HepG2 (cell line): ENCODE measurements around the gene ABCC8. TPM values are rescaled to one million over a fixed set of nuclear protein-coding genes. Genes with fewer than 3 reads are reported as not detected.

Experiments
- ETV5 ChIP-seq: IDR thresholded peaks from 2 replicates; pipeline ENCODE4 v1.6.1; 2018; ENCODE audit warnings: missing biosample characterization, missing genetic modification reagents, inconsistent platforms, borderline replicate concordance
- FOXP1 ChIP-seq, 2 experiments: fragments of 450-650 bp in 1 of 2; IDR thresholded peaks; 2 replicates each; pipeline ENCODE4 v1.6.1; 2017 to 2018; ENCODE audit warnings: antibody characterized with exemption in 1 of 2
- GABPA ChIP-seq, 2 experiments: IDR thresholded peaks; 2 replicates each; pipeline ENCODE4 v1.6.1; 2011 to 2016; ENCODE audit warnings: low read depth in 2 of 2, low read length in 1 of 2, missing biosample characterization in 1 of 2, missing genetic modification characterization in 1 of 2
- HCFC1 ChIP-seq: fragments of 150-350 bp; IDR thresholded peaks from 2 replicates; pipeline ENCODE4 v1.6.1; 2014; ENCODE audit warnings: low read depth, low read length
- NFKBIZ ChIP-seq: IDR thresholded peaks from 2 replicates; pipeline ENCODE4 v1.6.1; 2018; ENCODE audit warnings: missing genetic modification reagents, missing compliant biosample characterization
- REPIN1 ChIP-seq: sonication (generic); formaldehyde crosslinking; IDR thresholded peaks from 2 replicates; pipeline ENCODE4 v1.8.0; 2022; ENCODE audit warnings: missing genetic modification reagents, low read depth, mild to moderate bottlenecking, borderline replicate concordance
- RXRA ChIP-seq: sonication (generic); formaldehyde crosslinking; IDR thresholded peaks from 2 replicates; pipeline ENCODE4 v1.5.1; 2020; ENCODE audit warnings: missing genetic modification reagents
- SKI ChIP-seq: fragments of 450-650 bp; IDR thresholded peaks from one replicate; pipeline ENCODE4 v1.6.1; 2018; ENCODE audit warnings: mild to moderate bottlenecking; ENCODE audit not compliant: partially characterized antibody
- TBL1XR1 ChIP-seq: fragments of 150-350 bp; IDR thresholded peaks from 2 replicates; pipeline ENCODE4 v1.6.1; 2014; ENCODE audit warnings: borderline replicate concordance, low read length; ENCODE audit not compliant: partially characterized antibody
- ZNF180 ChIP-seq: sonication (generic); formaldehyde crosslinking; IDR thresholded peaks from 2 replicates; pipeline ENCODE4 v1.4.0; 2020; ENCODE audit warnings: low read depth, missing genetic modification reagents, borderline replicate concordance
- ZNF292 ChIP-seq: sonication (generic); formaldehyde crosslinking; IDR thresholded peaks from 2 replicates; pipeline ENCODE4 v1.8.1; 2022; ENCODE audit warnings: mild to moderate bottlenecking, low read depth, missing genetic modification reagents, borderline replicate concordance
- ZNF446 ChIP-seq: sonication (generic); formaldehyde crosslinking; IDR thresholded peaks from 2 replicates; pipeline ENCODE4 v1.5.0; 2020; ENCODE audit warnings: mild to moderate bottlenecking, missing genetic modification reagents
- ZNF724P ChIP-seq: sonication (generic); formaldehyde crosslinking; IDR thresholded peaks from 2 replicates; pipeline ENCODE4 v1.8.0; 2022; ENCODE audit warnings: missing genetic modification reagents, borderline replicate concordance
- polyA plus RNA-seq, 8 experiments: library from polyadenylated mRNA; depleted of rRNA in 3 of 8; stranded (reverse) in 7 of 8; unstranded in 1 of 8; fragments of >200 nt; fragmentation: Illumina TruSeq in 4 of 8; extraction: Trizol in 4 of 8; gene quantifications; 2 replicates each; pipeline versions ENCODE4 v1.2.1 to v1.2.3, GENCODE V29; 2011 to 2016; ENCODE audit warnings: low read depth in 4 of 8, missing spikeins in 1 of 8, mixed read lengths in 1 of 8; ENCODE audit not compliant: insufficient read depth in 1 of 8
- total RNA-seq, 5 experiments: library from RNA; depleted of rRNA; stranded (reverse); fragments of >200 nt; fragmentation: Illumina TruSeq; extraction: Trizol; gene quantifications; 2 replicates each; pipeline ENCODE4 v1.2.3, GENCODE V29; 2016; ENCODE audit warnings: low read depth in 1 of 5
- TF ChIP-seq, protein P1 (sequence below): sonication (generic); formaldehyde crosslinking; IDR thresholded peaks from 2 replicates; pipeline ENCODE4 v1.4.0; 2020; ENCODE audit warnings: missing genetic modification reagents
- TF ChIP-seq, protein P2 (sequence below): IDR thresholded peaks from 2 replicates; pipeline ENCODE4 v1.6.1; 2018; ENCODE audit warnings: missing genetic modification reagents, mild to moderate bottlenecking, missing compliant biosample characterization
- TF ChIP-seq, protein P3 (sequence below): IDR thresholded peaks from 2 replicates; pipeline ENCODE4 v1.6.1; 2018; ENCODE audit warnings: missing genetic modification reagents
- TF ChIP-seq, protein P4 (sequence below): sonication (generic); formaldehyde crosslinking; conservative IDR thresholded peaks from 2 replicates; pipeline ENCODE4 v1.4.0; 2020; ENCODE audit warnings: mild to moderate bottlenecking, missing genetic modification reagents, moderate library complexity
- TF ChIP-seq, protein P5 (sequence below): IDR thresholded peaks from 2 replicates; pipeline ENCODE4 v1.6.1; 2012; ENCODE audit warnings: low read depth, low read length, improper control_type of control experiment

ABCC8 gene
- total and polyA plus RNA-seq, 2 of the 13 experiments (the other 11 are each of a cell fraction or from before 2014, with no cell fraction given) = not detected

- peak; percentile 51 for TF ChIP-seq SKI
- TF ChIP-seq FOXP1 (IDR thresholded peaks at IDR 0.05) = no peak
- TF ChIP-seq FOXP1 (CRISPR knock-in tag; IDR thresholded peaks at IDR 0.05) = peak; percentile 23; the same call in 1 of the 2 replicates
- peak; percentile 58; the same call in 1 of the 2 replicates for TF ChIP-seq RXRA (CRISPR knock-in tag)
- TF ChIP-seq, protein P1, sequence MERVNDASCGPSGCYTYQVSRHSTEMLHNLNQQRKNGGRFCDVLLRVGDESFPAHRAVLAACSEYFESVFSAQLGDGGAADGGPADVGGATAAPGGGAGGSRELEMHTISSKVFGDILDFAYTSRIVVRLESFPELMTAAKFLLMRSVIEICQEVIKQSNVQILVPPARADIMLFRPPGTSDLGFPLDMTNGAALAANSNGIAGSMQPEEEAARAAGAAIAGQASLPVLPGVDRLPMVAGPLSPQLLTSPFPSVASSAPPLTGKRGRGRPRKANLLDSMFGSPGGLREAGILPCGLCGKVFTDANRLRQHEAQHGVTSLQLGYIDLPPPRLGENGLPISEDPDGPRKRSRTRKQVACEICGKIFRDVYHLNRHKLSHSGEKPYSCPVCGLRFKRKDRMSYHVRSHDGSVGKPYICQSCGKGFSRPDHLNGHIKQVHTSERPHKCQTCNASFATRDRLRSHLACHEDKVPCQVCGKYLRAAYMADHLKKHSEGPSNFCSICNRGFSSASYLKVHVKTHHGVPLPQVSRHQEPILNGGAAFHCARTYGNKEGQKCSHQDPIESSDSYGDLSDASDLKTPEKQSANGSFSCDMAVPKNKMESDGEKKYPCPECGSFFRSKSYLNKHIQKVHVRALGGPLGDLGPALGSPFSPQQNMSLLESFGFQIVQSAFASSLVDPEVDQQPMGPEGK (CRISPR knock-in tag) = peak; percentile 75
- no peak for TF ChIP-seq ZNF446 (CRISPR knock-in tag)
- TF ChIP-seq NFKBIZ (CRISPR knock-in tag) = 0 out of 2 replicates have a peak, but pooled peaks have one; percentile 30
- TF ChIP-seq ZNF724P = no peak
- TF ChIP-seq, protein P2, sequence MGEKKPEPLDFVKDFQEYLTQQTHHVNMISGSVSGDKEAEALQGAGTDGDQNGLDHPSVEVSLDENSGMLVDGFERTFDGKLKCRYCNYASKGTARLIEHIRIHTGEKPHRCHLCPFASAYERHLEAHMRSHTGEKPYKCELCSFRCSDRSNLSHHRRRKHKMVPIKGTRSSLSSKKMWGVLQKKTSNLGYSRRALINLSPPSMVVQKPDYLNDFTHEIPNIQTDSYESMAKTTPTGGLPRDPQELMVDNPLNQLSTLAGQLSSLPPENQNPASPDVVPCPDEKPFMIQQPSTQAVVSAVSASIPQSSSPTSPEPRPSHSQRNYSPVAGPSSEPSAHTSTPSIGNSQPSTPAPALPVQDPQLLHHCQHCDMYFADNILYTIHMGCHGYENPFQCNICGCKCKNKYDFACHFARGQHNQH (CRISPR knock-in tag) = 0 out of 2 replicates have a peak, but pooled peaks have one; percentile 39
- no peak for TF ChIP-seq REPIN1
- no peak for TF ChIP-seq ZNF180 (CRISPR knock-in tag)
- TF ChIP-seq GABPA (IDR thresholded peaks at IDR 0.05; ENCODE audit: low read depth, low read length) = no peak
- 0 out of 2 replicates have a peak, but pooled peaks have one; percentile 37 for TF ChIP-seq GABPA (CRISPR knock-in tag; IDR thresholded peaks at IDR 0.05; ENCODE audit: low read depth)
- peak; percentile 66; the same call in 1 of the 2 replicates for TF ChIP-seq ETV5 (CRISPR knock-in tag)
- TF ChIP-seq, protein P3, sequence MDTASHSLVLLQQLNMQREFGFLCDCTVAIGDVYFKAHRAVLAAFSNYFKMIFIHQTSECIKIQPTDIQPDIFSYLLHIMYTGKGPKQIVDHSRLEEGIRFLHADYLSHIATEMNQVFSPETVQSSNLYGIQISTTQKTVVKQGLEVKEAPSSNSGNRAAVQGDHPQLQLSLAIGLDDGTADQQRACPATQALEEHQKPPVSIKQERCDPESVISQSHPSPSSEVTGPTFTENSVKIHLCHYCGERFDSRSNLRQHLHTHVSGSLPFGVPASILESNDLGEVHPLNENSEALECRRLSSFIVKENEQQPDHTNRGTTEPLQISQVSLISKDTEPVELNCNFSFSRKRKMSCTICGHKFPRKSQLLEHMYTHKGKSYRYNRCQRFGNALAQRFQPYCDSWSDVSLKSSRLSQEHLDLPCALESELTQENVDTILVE (CRISPR knock-in tag) = 0 out of 2 replicates have a peak, but pooled peaks have one; percentile 25
- peak; percentile 25; the same call in 1 of the 2 replicates for TF ChIP-seq ZNF292 (CRISPR knock-in tag)
- no peak for TF ChIP-seq HCFC1
- TF ChIP-seq, protein P4, sequence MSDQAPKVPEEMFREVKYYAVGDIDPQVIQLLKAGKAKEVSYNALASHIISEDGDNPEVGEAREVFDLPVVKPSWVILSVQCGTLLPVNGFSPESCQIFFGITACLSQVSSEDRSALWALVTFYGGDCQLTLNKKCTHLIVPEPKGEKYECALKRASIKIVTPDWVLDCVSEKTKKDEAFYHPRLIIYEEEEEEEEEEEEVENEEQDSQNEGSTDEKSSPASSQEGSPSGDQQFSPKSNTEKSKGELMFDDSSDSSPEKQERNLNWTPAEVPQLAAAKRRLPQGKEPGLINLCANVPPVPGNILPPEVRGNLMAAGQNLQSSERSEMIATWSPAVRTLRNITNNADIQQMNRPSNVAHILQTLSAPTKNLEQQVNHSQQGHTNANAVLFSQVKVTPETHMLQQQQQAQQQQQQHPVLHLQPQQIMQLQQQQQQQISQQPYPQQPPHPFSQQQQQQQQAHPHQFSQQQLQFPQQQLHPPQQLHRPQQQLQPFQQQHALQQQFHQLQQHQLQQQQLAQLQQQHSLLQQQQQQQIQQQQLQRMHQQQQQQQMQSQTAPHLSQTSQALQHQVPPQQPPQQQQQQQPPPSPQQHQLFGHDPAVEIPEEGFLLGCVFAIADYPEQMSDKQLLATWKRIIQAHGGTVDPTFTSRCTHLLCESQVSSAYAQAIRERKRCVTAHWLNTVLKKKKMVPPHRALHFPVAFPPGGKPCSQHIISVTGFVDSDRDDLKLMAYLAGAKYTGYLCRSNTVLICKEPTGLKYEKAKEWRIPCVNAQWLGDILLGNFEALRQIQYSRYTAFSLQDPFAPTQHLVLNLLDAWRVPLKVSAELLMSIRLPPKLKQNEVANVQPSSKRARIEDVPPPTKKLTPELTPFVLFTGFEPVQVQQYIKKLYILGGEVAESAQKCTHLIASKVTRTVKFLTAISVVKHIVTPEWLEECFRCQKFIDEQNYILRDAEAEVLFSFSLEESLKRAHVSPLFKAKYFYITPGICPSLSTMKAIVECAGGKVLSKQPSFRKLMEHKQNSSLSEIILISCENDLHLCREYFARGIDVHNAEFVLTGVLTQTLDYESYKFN = peak; percentile 63
- peak; percentile 52 for TF ChIP-seq TBL1XR1
- TF ChIP-seq, protein P5, sequence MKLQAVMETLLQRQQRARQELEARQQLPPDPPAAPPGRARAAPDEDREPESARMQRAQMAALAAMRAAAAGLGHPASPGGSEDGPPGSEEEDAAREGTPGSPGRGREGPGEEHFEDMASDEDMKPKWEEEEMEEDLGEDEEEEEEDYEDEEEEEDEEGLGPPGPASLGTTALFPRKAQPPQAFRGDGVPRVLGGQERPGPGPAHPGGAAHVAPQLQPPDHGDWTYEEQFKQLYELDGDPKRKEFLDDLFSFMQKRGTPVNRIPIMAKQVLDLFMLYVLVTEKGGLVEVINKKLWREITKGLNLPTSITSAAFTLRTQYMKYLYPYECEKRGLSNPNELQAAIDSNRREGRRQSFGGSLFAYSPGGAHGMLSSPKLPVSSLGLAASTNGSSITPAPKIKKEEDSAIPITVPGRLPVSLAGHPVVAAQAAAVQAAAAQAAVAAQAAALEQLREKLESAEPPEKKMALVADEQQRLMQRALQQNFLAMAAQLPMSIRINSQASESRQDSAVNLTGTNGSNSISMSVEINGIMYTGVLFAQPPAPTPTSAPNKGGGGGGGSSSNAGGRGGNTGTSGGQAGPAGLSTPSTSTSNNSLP = no peak
Observed at GRCh38 chr11:17439316-17439782, 37.3 kb downstream of the ABCC8 start (continued).
